ENCODE data around the gene ZBTB32.

GRCh38 chr19:35734273-35734672 lies 29.9 kb downstream of the ZBTB32 start:
- TF ChIP-seq POLR2A (IDR thresholded peaks at IDR 0.05) = no peak
- TF ChIP-seq CTCF (IDR thresholded peaks at IDR 0.05) = no peak
